A549 (cell line): ENCODE data around the gene SMIM35.

Experiments used
- CBX2 ChIP-seq: fragments of 200-600 bp; sonication (generic); IDR thresholded peaks from 2 replicates; pipeline ENCODE4 v1.6.1; 2016; ENCODE audit warnings: low read depth, mild to moderate bottlenecking, borderline replicate concordance
- CTCF ChIP-seq: fragments of >200 bp; sonication (Bioruptor Twin); formaldehyde crosslinking; IDR thresholded peaks from 3 replicates; pipeline ENCODE4 v1.5.1; 2016
- ESRRA ChIP-seq: fragments of 150-350 bp; IDR thresholded peaks from 2 replicates; pipeline ENCODE4 v1.6.1; 2014; ENCODE audit warnings: mild to moderate bottlenecking, low read length, borderline replicate concordance
- KDM5A ChIP-seq: fragments of 200-600 bp; sonication (generic); IDR thresholded peaks from 2 replicates; pipeline ENCODE4 v1.6.1; 2016; ENCODE audit warnings: antibody characterized with exemption, mild to moderate bottlenecking
- PHF8 ChIP-seq: fragments of 200-600 bp; sonication (generic); IDR thresholded peaks from 2 replicates; pipeline ENCODE4 v1.6.1; 2016; ENCODE audit warnings: low read depth, mild to moderate bottlenecking, antibody characterized with exemption, moderate library complexity, borderline replicate concordance
- POLR2AphosphoS2 ChIP-seq: conservative IDR thresholded peaks from 2 replicates; pipeline ENCODE4 v1.6.1; 2012; ENCODE audit warnings: low read length, improper control_type of control experiment, inconsistent platforms
- RAD21 ChIP-seq, 2 experiments: fragments of >200 bp in 1 of 2; sonication (Bioruptor Twin) in 1 of 2; formaldehyde crosslinking in 1 of 2; IDR thresholded peaks in 1 of 2; conservative IDR thresholded peaks in 1 of 2; 2 replicates in 1 of 2; 3 replicates in 1 of 2; pipeline ENCODE4 v1.6.1; 2012 to 2018; ENCODE audit warnings: inconsistent platforms in 1 of 2
- RFX5 ChIP-seq: fragments of 450-650 bp; IDR thresholded peaks from 2 replicates; pipeline ENCODE4 v1.7.1; 2014; ENCODE audit warnings: antibody characterized with exemption, mild to moderate bottlenecking, moderate library complexity

DNA sequence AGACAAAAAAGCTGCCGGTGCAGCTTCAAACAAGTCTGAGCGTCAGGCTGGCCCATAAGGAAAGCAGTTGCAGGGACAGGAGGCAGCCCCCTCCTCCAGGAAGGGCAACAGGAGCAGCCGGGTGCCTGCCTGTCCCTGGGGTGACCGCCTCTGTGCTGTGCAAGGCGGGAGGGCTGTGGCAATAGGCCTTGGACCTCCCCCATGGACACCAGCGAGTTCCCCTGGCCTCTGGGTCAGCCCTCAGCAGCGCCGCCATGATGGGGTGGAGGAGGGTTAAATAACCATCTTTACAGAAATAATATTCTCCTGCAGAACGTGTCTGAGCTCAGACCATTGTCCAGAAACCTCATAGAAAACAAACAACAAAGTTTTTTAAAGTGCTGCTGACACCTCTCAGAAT, 13.2 kb downstream of the SMIM35 start:
- TF ChIP-seq POLR2AphosphoS2 (no peak), KDM5A (no peak), CTCF (no peak), PHF8 (no peak), RFX5 (no peak), RAD21 (conservative IDR thresholded peaks at IDR 0.05 in 1 of 2, IDR thresholded peaks at IDR 0.05 in 1 of 2) (no peak), CBX2 (no peak), ESRRA (no peak)
